ENCODE measurements around the gene ACTR2. TPM values are rescaled to one million over a fixed set of nuclear protein-coding genes. Genes with fewer than 3 reads are reported as not detected.

The ACTR2 gene
- total and polyA plus RNA-seq, 2 of the 13 experiments (the other 11 are each of a cell fraction or from before 2014, with no cell fraction given), result 51.2 to 100 TPM

GRCh38 chr2:65300134-65300760, 72.6 kb downstream of the ACTR2 start (continued):
- TF ChIP-seq ZNF580 (CRISPR knock-in tag; IDR thresholded peaks at IDR 0.05; ENCODE audit: borderline replicate concordance, low read depth), result peak; percentile 63; the same call in 1 of the 2 replicates
- TF ChIP-seq ZSCAN5A (CRISPR knock-in tag; IDR thresholded peaks at IDR 0.05; ENCODE audit: borderline replicate concordance), result 0 out of 2 replicates have a peak, but pooled peaks have one; percentile 14
- no peak for TF ChIP-seq DZIP1 (CRISPR knock-in tag; IDR thresholded peaks at IDR 0.05)
- peak; percentile 71 for TF ChIP-seq MXD3 (CRISPR knock-in tag; IDR thresholded peaks at IDR 0.05)
- TF ChIP-seq ERF (CRISPR knock-in tag; IDR thresholded peaks at IDR 0.05), result 0 out of 2 replicates have a peak, but pooled peaks have one; percentile 33
- TF ChIP-seq ZNF891 (CRISPR knock-in tag; IDR thresholded peaks at IDR 0.05), result peak; percentile 66
- TF ChIP-seq AHR (CRISPR knock-in tag; IDR thresholded peaks at IDR 0.05), result no peak
- TF ChIP-seq ZNF691 (CRISPR knock-in tag; IDR thresholded peaks at IDR 0.05; ENCODE audit: borderline replicate concordance, low read depth), result 0 out of 2 replicates have a peak, but pooled peaks have one; percentile 19
- peak; percentile 46; the same call in 1 of the 2 replicates for TF ChIP-seq ZBTB42 (CRISPR knock-in tag; IDR thresholded peaks at IDR 0.05)
- TF ChIP-seq SNAPC4 (CRISPR knock-in tag; IDR thresholded peaks at IDR 0.05), result peak; percentile 31; the same call in 1 of the 2 replicates
- no peak; the same call in 1 of the 2 replicates for TF ChIP-seq ZNF225 (CRISPR knock-in tag; IDR thresholded peaks at IDR 0.05)
- TF ChIP-seq GTF3A (CRISPR knock-in tag; conservative IDR thresholded peaks at IDR 0.05), result 0 out of 2 replicates have a peak, but pooled peaks have one; percentile 13
- TF ChIP-seq CEBPG (CRISPR knock-in tag; IDR thresholded peaks at IDR 0.05), result 0 out of 2 replicates have a peak, but pooled peaks have one; percentile 12
- peak; percentile 68 for TF ChIP-seq AGO2 (optimal IDR thresholded peaks at IDR 0.05; ENCODE audit: low read depth, low read length)
- TF ChIP-seq ZFP1 (CRISPR knock-in tag; IDR thresholded peaks at IDR 0.05), result 0 out of 2 replicates have a peak, but pooled peaks have one; percentile 32
- TF ChIP-seq SPEN (CRISPR knock-in tag; IDR thresholded peaks at IDR 0.05; ENCODE audit: low read depth), result no peak

Measured in HepG2 (cell line).